ENCODE measurements around the gene COL17A1. TPM values are rescaled to one million over a fixed set of nuclear protein-coding genes. Genes with fewer than 3 reads are reported as not detected.

Gene COL17A1
- total and polyA plus RNA-seq, 8 donors = 0.18 to 1.5 (median 0.70) TPM; not detected in 4

GRCh38 chr10:104059364-104059763 is 26.3 kb downstream of the COL17A1 start:
- DNase-seq (no peak), FAIRE-seq (no peak), ATAC-seq (no peak)
- Histone ChIP-seq H3K9me3 (no peaks in the 10 kb centered on the region), H3K27ac (no peak overlapping the region), H3K4me1 (no peaks in the 10 kb centered on the region), H3K27me3 (no peaks in the 10 kb centered on the region), H3K36me3 (no peaks in the 10 kb centered on the region), H3K4me3 (no peak overlapping the region)
- intact Hi-C loops (cut with DNase I) = no loop called here
- WGBS, 2 donors = 71 to 74% methylated on average over 4 of the region's 4 CpGs
- no peak for TF ChIP-seq CTCF (IDR thresholded peaks at IDR 0.05)

- H3K27ac ChIP-seq = no peak overlapping the region
- no peaks in the 10 kb centered on the region for H3K9me3 ChIP-seq
- H3K36me3 ChIP-seq = no peaks in the 10 kb centered on the region
- ATAC-seq (no peak), FAIRE-seq (no peak), DNase-seq (no peak)
- no peaks in the 10 kb centered on the region for H3K4me1 ChIP-seq
- 79 to 80% methylated on average over 6 of the region's 6 CpGs for WGBS, 2 donors
- H3K4me3 ChIP-seq = no peak overlapping the region
- no peak for TF ChIP-seq CTCF (IDR thresholded peaks at IDR 0.05)
- intact Hi-C loops (cut with DNase I) = no loop called here
- H3K27me3 ChIP-seq = no peaks in the 10 kb centered on the region
Observed at GRCh38 chr10:104057717-104058116, 28.0 kb downstream of the COL17A1 start.

GRCh38 chr10:104056619-104057273 is 28.9 kb downstream of the COL17A1 start:
- intact Hi-C loops (cut with DNase I) = no loop called here

GRCh38 chr10:104054430-104054829 is 31.2 kb downstream of the COL17A1 start:
- intact Hi-C loops (cut with DNase I) = no loop called here
- ATAC-seq (no peak), DNase-seq (no peak), FAIRE-seq (no peak)
- H3K36me3 ChIP-seq = no peaks in the 10 kb centered on the region
- no peaks in the 10 kb centered on the region for H3K27me3 ChIP-seq
- whole genome bisulfite sequencing, 2 donors = 71 to 77% methylated on average over 8 of the region's 8 CpGs
- TF ChIP-seq CTCF (IDR thresholded peaks at IDR 0.05) = no peak
- H3K4me3 ChIP-seq = no peak overlapping the region
- H3K4me1 ChIP-seq = no peaks in the 10 kb centered on the region
- no peak overlapping the region for H3K27ac ChIP-seq
- H3K9me3 ChIP-seq = no peaks in the 10 kb centered on the region

More at GRCh38 chr10:104056619-104057273, 28.9 kb downstream of the COL17A1 start:
- no peak overlapping the region for H3K27ac ChIP-seq
- no peak for TF ChIP-seq CTCF (IDR thresholded peaks at IDR 0.05)
- no peaks in the 10 kb centered on the region for H3K36me3 ChIP-seq
- H3K9me3 ChIP-seq = no peaks in the 10 kb centered on the region
- ATAC-seq (no peak), DNase-seq (no peak), FAIRE-seq (no peak)
- no peak overlapping the region for H3K4me3 ChIP-seq
- WGBS, 2 donors = 78 to 84% methylated on average over 14 of the region's 14 CpGs
- H3K27me3 ChIP-seq = no peaks in the 10 kb centered on the region
- H3K4me1 ChIP-seq = no peaks in the 10 kb centered on the region

GRCh38 chr10:104053201-104053600 is 32.5 kb downstream of the COL17A1 start:
- Histone ChIP-seq H3K27ac (no peak overlapping the region), H3K27me3 (no peaks in the 10 kb centered on the region), H3K36me3 (no peaks in the 10 kb centered on the region), H3K4me1 (no peaks in the 10 kb centered on the region), H3K4me3 (no peak overlapping the region), H3K9me3 (no peaks in the 10 kb centered on the region)
- intact Hi-C loops (cut with DNase I) = no loop called here
- 88 to 90% methylated on average over 4 of the region's 4 CpGs for WGBS, 2 donors
- FAIRE-seq (no peak), ATAC-seq (no peak), DNase-seq (no peak)
- TF ChIP-seq CTCF (IDR thresholded peaks at IDR 0.05) = no peak

Measured in pancreas (tissue), 10 donors.